ENCODE results near the gene ZDHHC20.

The ZDHHC20 gene

GRCh38 chr13:21362741-21363140 lies 96.4 kb downstream of the ZDHHC20 start:
- H3K27ac ChIP-seq, result no peak overlapping the region
- no peak for TF ChIP-seq CTCF (conservative IDR thresholded peaks at IDR 0.05)

DNA sequence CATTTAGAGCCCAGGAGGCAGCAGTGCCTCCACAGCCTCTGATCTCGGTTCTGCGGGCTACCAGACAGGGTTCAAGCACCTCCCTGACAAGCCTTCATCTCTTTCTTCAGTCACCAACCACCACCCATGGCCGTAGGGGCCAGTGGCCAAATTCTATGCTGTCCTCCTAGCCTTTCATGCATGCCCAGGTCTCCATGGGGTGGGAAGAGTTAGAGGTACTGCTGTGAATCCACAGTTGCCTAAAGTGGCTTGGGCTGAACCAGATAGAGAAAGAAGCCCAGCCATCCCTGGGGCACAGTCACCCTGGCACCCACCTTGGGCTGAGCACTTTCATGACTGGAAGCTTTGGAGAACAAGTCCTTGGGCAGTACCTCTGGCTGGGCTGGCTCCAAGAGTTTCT lies 97.4 kb downstream of the ZDHHC20 start:
- no peak overlapping the region for H3K27ac ChIP-seq
- no peak for TF ChIP-seq CTCF (conservative IDR thresholded peaks at IDR 0.05)

GRCh38 chr13:21361123-21361522 lies 98.0 kb downstream of the ZDHHC20 start:
- H3K27ac ChIP-seq, result no peak overlapping the region
- no peak for TF ChIP-seq CTCF (conservative IDR thresholded peaks at IDR 0.05)

DNA sequence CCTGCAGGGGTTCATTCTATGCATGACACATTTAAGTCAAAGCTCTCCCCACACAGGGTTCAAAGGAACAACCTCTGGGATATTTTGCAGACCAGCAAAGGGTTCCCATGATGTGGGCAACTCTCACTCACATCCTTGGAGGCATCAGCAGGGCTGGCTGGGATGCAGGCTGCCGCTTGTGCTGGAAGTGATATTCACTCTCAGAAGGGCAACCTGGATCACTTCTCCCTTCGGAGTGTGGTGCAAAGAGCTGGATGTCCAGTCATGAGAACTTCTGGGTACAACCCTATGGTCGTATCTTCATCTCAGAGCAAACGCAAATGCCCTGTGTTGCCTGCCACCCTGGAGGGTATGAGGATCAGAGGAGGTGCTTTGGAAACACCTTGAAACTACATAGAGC lies 98.6 kb downstream of the ZDHHC20 start:
- no peak overlapping the region for H3K27ac ChIP-seq
- TF ChIP-seq CTCF (conservative IDR thresholded peaks at IDR 0.05), result no peak

- no peak for TF ChIP-seq CTCF (conservative IDR thresholded peaks at IDR 0.05)
- no peak overlapping the region for H3K27ac ChIP-seq
Observed at GRCh38 chr13:21359855-21360254, 99.2 kb downstream of the ZDHHC20 start.

DNA sequence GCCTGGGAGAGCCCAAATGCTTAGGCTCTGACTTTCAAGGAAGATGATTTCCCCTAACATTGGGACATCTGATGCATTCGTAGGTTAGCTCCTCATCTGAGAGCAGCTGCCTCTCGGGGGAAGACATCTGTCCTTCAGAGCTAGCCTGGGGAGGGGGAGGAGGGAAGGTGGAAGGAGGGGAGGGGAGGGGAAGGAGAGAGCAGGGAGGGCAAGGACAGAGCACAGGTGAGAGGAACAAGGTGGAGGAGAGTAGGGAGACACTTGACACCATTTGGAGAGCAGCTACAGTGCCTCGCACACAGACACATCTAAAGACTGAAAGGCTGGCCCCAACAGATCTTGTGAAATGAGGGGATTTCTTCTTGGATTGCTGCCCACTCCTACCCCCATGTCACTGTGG lies 103.8 kb downstream of the ZDHHC20 start:
- TF ChIP-seq CTCF (conservative IDR thresholded peaks at IDR 0.05), result no peak
- no peak overlapping the region for H3K27ac ChIP-seq

- TF ChIP-seq CTCF (conservative IDR thresholded peaks at IDR 0.05), result no peak
- H3K27ac ChIP-seq, result no peak overlapping the region
Observed at GRCh38 chr13:21354721-21355120, 104.4 kb downstream of the ZDHHC20 start.
